Tibial artery (tissue), 4 donors: ENCODE data around the gene DAPK2.
"Not testable (repeated sequence)": the region's sequence is repeated elsewhere in the genome, so short reads cannot be mapped to it uniquely, and the experiment has no call there.

Experiments
- DNase-seq, 2 donors: peaks; one replicate each; pipeline ENCODE4 v3.0.0-alpha.2; 2019
- H3K27ac ChIP-seq, 2 donors: fragments of 200-600 bp; sonication (generic) in 1 of 2; 1 replicate in 1 of 2; 2 replicates in 1 of 2; pipeline ENCODE4 v1.5.1; 2018 to 2019; ENCODE audit warnings: mild to moderate bottlenecking in 1 of 2
- H3K27me3 ChIP-seq, 2 donors: fragments of 200-600 bp; sonication (generic) in 1 of 2; one replicate each; pipeline versions ENCODE4 v1.5.1 to v1.6.0; 2016 to 2019
- H3K36me3 ChIP-seq, 3 donors: fragments of 200-600 bp; sonication (generic) in 2 of 3; one replicate each; pipeline ENCODE4 v1.5.1; 2016 to 2019; ENCODE audit warnings: mild to moderate bottlenecking in 2 of 3
- H3K4me1 ChIP-seq, 4 donors: fragments of 200-600 bp; sonication (generic) in 2 of 4; 1 replicate in 3 of 4; 2 replicates in 1 of 4; pipeline ENCODE4 v1.5.1; 2016 to 2019
- H3K4me3 ChIP-seq, 2 donors: fragments of 200-600 bp; sonication (generic) in 1 of 2; 1 replicate in 1 of 2; 2 replicates in 1 of 2; pipeline ENCODE4 v1.5.1; 2018 to 2019; ENCODE audit warnings: mild to moderate bottlenecking in 2 of 2
- H3K9me3 ChIP-seq, 3 donors: fragments of 200-600 bp; sonication (generic) in 1 of 3; one replicate each; pipeline ENCODE4 v1.5.1; 2016 to 2019
- CTCF ChIP-seq, 2 experiments: fragments of 200-600 bp in 1 of 2; fragments of 450-650 bp in 1 of 2; IDR thresholded peaks; one replicate each; pipeline ENCODE4 v1.5.1; 2017 to 2019; ENCODE audit warnings: antibody characterized with exemption in 2 of 2, mild to moderate bottlenecking in 1 of 2, moderate library complexity in 1 of 2
- intact Hi-C: fragments of 100-400 bp; cut with DNase I; formaldehyde crosslinking; loops from one replicate; pipeline ENCODE4 v1.15.0; 2023; ENCODE audit warnings: low total_unique reads

Gene DAPK2

GRCh38 chr15:64067564-64068030 is 21.3 kb upstream of the DAPK2 start:
- Histone ChIP-seq H3K27ac (no peak overlapping the region), H3K36me3 (peaks cover 0 to 8% (median 0%) of the 10 kb centered on the region in 3 donors), H3K27me3 (no peaks in the 10 kb centered on the region), H3K4me1 (peaks cover 0 to 26% (median 22%) of the 10 kb centered on the region in 4 donors), H3K4me3 (no peak overlapping the region), H3K9me3 (no peaks in the 10 kb centered on the region)
- intact Hi-C loops, result loop anchor here (5.0 to 10.0 kb wide), 2 partner anchors 315 to 463 kb away; no protein-coding TSS in a partner anchor
- peak; percentile 79 to 85 for TF ChIP-seq CTCF (IDR thresholded peaks at IDR 0.05)
- peak; percentile 59 to 73 for DNase-seq

GRCh38 chr15:64066451-64066850 is 20.2 kb upstream of the DAPK2 start:
- H3K4me1 ChIP-seq, result peaks cover 0 to 18% (median 15%) of the 10 kb centered on the region in 4 donors
- no peak for DNase-seq
- H3K36me3 ChIP-seq, result peaks cover 0 to under 1% (median 0%) of the 10 kb centered on the region in 3 donors
- no peak overlapping the region for H3K4me3 ChIP-seq
- no peaks in the 10 kb centered on the region for H3K9me3 ChIP-seq
- intact Hi-C loops, result loop anchor here (5.0 to 10.0 kb wide), 2 partner anchors 314 to 462 kb away; no protein-coding TSS in a partner anchor
- no peak overlapping the region for H3K27ac ChIP-seq
- no peaks in the 10 kb centered on the region for H3K27me3 ChIP-seq
- TF ChIP-seq CTCF (IDR thresholded peaks at IDR 0.05), result no peak

- no peaks in the 10 kb centered on the region for H3K4me1 ChIP-seq
- intact Hi-C loops, result loop anchor here (10.0 kb wide), 1 partner anchor 456 kb away; no protein-coding TSS in a partner anchor
- H3K9me3 ChIP-seq, result no peaks in the 10 kb centered on the region
- H3K27me3 ChIP-seq, result no peaks in the 10 kb centered on the region
- no peak for TF ChIP-seq CTCF (IDR thresholded peaks at IDR 0.05)
- no peaks in the 10 kb centered on the region for H3K36me3 ChIP-seq
- no peak overlapping the region for H3K4me3 ChIP-seq
- DNase-seq, result no peak
- H3K27ac ChIP-seq, result no peak overlapping the region
These were observed 14.4 kb upstream of the DAPK2 start for GRCh38 chr15:64060716-64061115.

GRCh38 chr15:64059104-64059503 is 12.8 kb upstream of the DAPK2 start:
- H3K27me3 ChIP-seq, H3K36me3 ChIP-seq, H3K27ac ChIP-seq, H3K4me3 ChIP-seq, intact Hi-C loops, H3K9me3 ChIP-seq, H3K4me1 ChIP-seq, DNase-seq: not testable (repeated sequence)

- no peak for DNase-seq
- no peak for TF ChIP-seq CTCF (IDR thresholded peaks at IDR 0.05)
- no peak overlapping the region for H3K4me3 ChIP-seq
- no peaks in the 10 kb centered on the region for H3K27me3 ChIP-seq
- no peaks in the 10 kb centered on the region for H3K4me1 ChIP-seq
- H3K27ac ChIP-seq, result no peak overlapping the region
- intact Hi-C loops, result no loop called here
- H3K36me3 ChIP-seq, result no peaks in the 10 kb centered on the region
- H3K9me3 ChIP-seq, result no peaks in the 10 kb centered on the region
These were observed 12.0 kb upstream of the DAPK2 start for GRCh38 chr15:64058279-64058678.

GRCh38 chr15:64053674-64054073 is 7.4 kb upstream of the DAPK2 start:
- H3K9me3 ChIP-seq, H3K27ac ChIP-seq, H3K4me1 ChIP-seq, H3K36me3 ChIP-seq, H3K4me3 ChIP-seq, DNase-seq, intact Hi-C loops, H3K27me3 ChIP-seq: not testable (repeated sequence)
